ENCODE measurements around the gene CTSV. TPM values are rescaled to one million over a fixed set of nuclear protein-coding genes. Genes with fewer than 3 reads are reported as not detected.
"Not testable (repeated sequence)": the region's sequence is repeated elsewhere in the genome, so short reads cannot be mapped to it uniquely, and the experiment has no call there.

The CTSV gene
- polyA plus RNA-seq, 10 donors: 0.44 to 3.2 (median 0.71) TPM

GRCh38 chr9:97045300-97045699 is 6.4 kb upstream of the CTSV start:
- no peak for DNase-seq

DNA sequence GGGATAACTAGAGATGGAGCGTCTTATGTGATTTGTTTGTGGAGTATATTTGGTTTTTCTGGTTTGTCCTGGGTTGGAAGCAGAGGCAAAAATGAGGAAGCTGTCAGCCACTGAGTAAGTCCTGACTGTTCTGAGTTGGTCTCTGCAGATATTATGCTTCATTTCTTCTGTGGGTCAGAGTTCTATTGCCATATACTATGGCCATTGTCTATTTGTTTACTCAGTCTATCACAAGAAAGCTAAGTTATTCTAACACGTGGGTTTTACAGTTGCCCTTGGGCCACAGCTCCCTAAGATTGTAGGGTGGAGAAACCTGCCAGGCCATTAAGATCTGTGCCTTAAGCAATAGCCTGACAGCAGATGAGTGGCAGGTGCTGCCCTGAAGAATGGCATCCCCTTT is 3.0 kb upstream of the CTSV start:
- DNase-seq: no peak

DNA sequence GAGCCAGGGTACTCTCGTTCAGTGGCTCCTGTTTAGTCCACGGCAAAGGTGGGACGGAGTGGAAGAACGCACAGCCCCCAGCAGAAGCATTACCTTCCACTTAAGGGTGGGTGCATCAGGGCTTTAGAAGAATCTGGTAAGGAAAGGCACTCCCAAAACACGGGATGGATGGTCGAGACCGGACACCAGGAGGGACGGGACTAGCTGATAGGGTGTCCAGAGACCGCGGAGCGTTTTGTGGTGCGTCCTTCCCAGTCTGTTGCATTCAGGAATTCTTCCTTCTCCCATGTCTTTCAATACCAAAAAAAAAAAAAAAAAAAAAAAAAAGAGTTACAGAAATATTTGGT is 545 bp upstream of the CTSV start:
- no peak for DNase-seq

- DNase-seq: not testable (repeated sequence)
Measured at GRCh38 chr9:97023505-97023904, 15.4 kb downstream of the CTSV start.

DNA sequence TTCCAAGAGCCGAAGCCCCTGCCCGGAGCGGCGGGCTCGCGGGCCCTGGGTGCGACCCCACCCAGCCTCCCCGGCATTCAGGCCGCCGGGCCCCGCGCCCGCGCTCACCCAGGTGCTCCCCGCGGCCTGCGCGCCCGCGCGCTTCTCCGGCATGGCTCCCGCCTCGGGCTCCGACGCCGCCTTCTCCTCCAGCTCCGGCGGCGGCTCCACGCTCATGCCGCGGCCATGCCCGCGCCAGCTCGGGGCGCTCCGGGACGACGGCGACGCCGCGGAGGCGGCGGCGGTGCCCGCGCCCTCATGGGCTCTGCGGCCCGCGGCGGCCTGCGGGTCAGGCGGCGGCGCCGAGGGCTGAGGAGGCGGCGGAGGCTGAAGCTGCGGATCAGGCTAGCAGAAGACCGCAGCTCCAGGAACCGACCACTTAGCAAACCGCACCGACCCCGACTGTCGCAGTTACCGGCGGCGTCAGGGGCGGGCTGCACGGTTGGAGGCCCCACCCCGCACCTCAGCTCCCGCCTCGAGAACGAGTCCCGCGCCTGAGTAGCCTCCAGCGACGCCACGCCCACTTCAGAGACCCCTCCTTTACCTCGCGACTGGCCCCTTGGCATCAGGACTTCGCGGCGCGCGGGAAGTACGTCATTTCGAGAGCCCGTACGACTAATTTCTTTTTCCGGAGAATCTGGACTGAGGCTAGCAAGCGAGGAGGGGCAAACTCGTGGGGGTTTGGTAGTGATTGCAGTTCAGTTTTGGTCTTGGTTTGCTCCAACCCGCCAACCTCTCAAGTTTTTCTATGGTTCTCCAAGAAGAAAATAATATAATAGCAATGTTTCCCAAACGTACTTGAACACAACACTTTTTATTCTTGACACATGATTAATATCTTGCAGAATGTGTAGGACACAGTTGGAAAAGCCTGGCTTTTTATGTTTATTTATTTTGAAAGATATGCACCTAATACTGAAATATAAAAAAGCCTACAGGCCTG is 25.5 kb downstream of the CTSV start:
- peak; percentile 64 to 87 (median 70) for DNase-seq

DNA sequence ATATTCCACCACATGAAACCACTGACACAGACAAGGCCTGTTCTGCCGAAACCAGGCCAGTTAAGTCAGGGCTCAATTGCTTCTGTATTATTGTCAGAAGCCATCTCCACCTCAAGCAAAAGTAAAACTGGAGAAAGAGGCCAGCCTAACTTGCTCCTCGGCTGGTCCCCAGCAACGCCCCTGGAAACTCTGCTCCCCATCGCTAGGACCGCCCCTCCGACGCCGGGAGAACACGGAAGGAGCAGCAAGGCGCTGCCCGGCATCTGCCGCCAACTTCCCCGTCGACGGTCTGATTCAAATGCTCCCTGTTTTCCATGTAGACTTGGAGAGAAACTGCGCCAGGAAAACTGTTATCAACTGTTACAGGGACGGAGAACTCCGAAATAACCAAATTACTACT is 26.3 kb downstream of the CTSV start:
- peak; percentile 3 to 46 (median 4) for DNase-seq

GRCh38 chr9:97002195-97002594 is 36.7 kb downstream of the CTSV start:
- not testable (repeated sequence) for DNase-seq

DNA sequence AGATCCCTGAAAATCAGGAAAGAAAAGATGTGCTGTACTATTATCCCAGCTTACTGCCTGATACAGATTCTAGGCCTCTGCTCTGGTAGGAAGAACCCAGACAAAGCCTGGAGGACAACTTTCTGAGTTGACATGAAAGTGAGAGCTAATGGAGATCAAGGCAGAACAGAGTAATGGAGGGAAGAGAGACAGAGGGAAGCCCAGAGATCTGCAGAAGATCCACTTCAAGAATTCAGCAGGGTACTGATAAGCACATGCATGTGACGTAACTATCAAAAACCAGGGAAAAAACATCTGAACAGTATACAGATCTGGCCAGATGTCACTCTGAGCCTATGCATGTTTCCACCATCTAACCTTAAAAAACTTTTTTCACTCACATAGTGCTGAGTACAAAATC is 37.6 kb downstream of the CTSV start:
- DNase-seq: not testable (repeated sequence)

- not testable (repeated sequence) for DNase-seq
Measured at GRCh38 chr9:97000139-97000787, 38.7 kb downstream of the CTSV start.

- DNase-seq: not testable (repeated sequence)
Measured at GRCh38 chr9:96999733-97000132, 39.2 kb downstream of the CTSV start.

- not testable (repeated sequence) for DNase-seq
Measured at GRCh38 chr9:96997009-96997701, 41.8 kb downstream of the CTSV start.

DNA sequence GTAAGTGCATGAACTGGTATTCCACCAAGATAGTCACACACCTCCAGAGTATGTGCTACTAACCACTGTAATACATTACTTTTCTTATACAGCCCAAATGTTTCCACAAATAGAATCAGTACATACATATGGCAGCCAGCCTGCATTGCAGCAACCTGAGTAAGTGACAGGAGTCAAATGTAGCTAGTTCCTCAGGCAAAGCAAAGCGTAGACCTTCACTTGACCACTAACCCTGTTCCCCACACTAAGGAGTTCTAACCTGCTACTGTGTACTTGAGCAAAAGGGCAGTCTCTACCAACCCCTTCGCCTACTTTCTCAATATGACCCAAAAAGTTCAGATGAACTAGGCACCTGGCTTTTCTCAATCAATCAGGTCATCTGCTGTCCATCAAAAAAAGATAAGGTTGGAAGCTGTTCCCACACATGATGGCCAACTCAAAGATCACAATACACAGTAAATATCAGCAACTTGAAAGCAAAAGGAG is 44.4 kb downstream of the CTSV start:
- not testable (repeated sequence) for DNase-seq

- not testable (repeated sequence) for DNase-seq
Measured at GRCh38 chr9:96992303-96992702, 46.6 kb downstream of the CTSV start.

GRCh38 chr9:96989747-96990318 is 49.1 kb downstream of the CTSV start:
- not testable (repeated sequence) for DNase-seq

DNA sequence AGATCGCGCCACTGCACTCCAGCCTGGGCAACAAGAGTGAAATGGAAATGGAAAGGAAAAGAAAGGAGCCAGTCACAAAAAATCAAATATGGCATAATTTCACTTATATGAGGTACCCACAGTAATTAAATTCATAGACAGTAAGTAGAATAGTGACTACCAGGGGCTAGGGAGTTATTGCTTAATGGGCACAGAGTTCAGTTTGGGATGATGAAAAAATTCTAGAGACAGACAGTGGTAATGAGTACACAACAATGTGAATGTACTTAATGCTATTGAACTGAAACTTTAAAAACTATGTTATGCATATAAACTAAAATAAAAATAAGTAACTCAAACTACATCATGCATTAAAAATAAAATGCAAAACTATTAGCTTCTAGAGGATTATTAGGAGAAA is 54.1 kb downstream of the CTSV start:
- not testable (repeated sequence) for DNase-seq

GRCh38 chr9:96984139-96984538 is 54.8 kb downstream of the CTSV start:
- DNase-seq: not testable (repeated sequence)

DNA sequence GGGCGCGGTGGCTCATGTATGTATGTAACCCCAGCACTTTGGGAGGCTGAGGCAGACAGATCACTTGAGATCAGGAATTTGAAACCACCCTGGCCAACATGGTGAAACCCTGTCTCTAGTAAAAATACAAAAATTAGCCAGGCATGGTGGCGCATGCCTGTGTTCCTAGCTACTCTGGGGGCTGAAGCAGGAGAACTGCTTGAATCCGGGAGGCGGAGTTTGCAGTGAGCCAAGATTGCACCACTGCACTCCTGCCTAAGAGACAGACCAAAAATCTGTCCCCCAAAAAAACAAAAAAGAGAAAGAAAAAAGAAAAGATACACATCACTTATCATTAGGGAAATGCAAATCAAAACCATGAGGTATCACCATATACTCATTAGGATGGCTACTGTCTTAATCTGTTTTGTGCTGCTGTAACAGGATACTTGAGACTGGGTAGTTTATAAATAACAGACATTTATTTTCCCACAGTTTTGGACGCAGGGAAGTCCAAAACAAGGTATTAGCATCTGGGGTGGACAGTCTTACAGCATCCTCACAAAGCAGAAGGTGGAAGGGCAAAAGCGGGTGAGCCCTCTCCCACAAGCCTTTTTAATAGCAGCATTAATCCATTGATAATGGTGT is 55.3 kb downstream of the CTSV start:
- not testable (repeated sequence) for DNase-seq

All from muscle of back (tissue), 11 donors.